HL-60/S4 (cell line): ENCODE data around the gene VSTM2L.
"Not testable (repeated sequence)": the region's sequence is repeated elsewhere in the genome, so short reads cannot be mapped to it uniquely, and the experiment has no call there.

Source experiments
- in situ Hi-C: fragments of 300-500 bp; cut with MboI; formaldehyde crosslinking; loops from 2 replicates; pipeline ENCODE4 v1.14.3; 2022; ENCODE audit warnings: low sequenced_read_pairs

Gene VSTM2L

DNA sequence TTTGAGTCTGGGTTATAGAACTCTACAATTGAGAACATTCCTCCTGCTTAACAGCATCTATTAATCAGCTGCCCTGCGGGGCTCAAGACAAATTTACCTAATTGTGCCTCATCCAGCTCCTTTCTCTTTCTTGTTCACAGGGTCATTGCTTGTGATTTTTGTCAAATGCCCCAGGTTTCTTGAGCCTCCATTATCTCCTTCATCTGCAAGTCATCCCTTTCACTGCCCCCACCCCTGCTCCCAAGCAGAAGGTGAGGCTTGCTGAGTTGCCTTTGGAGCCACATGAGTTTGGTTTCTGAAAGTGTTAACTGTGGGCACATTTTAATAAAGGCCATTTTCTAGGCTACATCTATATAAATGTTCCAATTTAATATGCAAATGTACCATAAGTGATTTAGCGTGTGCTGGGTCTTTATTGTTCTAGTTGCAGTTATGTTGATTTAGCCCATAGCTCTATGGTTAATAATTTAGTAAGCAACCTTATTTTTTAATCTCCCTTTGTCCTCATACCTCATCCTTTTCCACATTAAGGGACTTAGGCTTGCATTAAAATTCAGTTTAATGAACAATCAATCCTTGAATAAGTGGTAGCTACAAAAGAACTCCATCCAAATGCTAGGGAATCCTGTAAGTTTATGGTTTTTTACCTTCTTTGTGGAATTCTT lies 56.1 kb downstream of the VSTM2L start:
- in situ Hi-C loops, result no loop called here

DNA sequence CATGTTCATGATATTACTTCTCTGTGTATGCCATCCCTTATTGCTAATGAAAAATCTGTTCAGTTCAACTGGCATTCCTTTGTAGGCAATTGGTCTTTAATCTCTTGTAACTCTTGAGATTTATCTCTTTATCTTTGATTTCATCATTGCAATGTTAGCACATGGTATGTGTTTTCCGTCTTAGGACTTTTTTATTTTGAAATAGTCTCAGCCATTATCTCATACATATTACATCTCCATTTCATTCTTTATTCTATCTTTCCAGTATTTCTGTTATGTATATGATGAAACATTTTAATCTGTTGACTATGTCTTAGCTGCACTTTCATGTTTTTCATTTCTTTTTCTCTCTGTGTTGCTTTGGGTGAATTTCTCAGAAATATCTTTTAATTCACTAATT lies 58.1 kb downstream of the VSTM2L start:
- in situ Hi-C loops, result no loop called here

DNA sequence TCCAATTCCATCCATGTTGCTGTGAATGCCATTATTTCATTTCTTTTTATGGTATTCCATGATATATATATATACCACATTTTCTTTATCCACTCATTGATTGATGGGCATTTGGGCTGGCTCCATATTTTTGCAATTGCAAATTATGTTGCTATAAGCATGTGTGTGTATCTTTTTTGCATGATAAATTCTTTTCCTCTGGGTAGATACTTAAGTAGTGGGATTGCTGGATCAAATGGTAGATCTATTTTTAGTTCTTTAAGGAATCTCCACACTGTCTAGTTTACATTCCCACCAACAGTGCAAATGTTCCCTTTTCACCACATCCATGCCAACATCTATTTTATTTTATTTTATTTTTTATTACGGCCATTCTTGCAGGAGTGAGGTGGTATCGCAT lies 60.6 kb downstream of the VSTM2L start:
- in situ Hi-C loops, result not testable (repeated sequence)

DNA sequence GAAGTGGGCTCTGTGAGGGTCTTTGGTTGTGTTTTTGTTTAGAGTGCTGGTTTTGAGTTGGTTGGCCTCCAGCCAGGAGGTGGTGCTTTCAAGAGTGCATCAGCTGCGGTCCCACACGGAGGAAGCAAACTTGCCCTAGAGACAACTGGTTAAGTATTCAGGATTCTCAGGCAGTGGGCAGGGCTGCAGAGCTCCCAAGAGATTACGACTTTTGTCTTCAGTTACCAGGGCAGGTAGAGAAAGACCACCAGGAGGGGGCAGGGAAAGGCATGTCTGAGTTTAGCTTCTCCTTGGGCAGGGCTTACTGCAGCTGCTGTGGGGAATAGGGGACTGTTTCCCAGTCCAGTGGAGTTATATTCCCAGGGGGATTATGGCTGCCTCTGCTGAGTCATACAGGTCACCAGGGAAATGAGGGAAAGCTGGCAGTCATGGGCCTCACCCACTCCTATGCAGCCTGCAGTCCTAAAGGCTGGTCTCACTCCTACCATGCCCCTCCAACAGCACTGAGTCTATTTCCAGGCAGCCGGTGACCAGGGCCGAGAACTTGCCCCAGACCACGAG lies 66.0 kb downstream of the VSTM2L start:
- in situ Hi-C loops, result no loop called here

DNA sequence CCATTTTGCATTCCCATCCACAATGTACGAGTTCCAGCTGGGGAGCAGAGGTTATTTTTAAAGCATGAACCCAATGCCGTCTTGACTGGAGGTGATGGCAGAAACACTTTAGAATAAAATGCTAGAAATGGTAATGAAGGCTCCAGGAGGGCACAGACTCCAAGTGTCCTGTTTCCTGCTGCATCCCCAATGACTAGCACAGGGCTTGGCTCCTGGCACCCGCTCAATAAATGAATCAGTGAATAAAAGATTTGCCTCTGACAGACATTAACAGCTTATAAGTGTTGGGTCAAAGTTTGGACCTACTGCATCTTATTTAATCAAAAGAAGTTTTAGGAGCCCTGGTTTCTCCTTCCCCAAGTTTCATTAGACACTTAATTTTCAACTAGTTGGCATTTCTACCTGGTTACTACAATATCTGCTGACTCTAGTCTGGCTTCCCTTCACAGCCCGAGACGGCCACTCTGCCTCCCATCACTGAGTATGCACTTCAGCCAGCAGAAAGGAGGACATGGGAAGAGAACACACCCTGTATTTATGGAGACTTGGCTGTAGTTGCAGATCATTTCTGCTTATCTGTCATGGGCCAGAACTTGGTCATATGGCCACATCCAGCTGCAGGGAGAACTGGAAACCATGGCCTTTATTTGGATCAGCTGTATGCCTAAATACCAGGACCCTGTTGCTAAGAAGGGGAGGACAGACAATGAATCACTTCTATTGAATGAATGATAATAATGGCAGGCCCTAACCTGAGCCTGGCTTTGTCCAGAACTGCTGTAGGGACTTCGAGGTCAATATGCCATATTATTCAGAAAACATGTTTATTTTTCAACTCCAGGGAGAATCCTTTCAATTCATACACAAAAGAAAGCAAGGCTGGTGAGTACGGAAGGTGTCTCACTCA lies 67.3 kb downstream of the VSTM2L start:
- in situ Hi-C loops, result no loop called here

DNA sequence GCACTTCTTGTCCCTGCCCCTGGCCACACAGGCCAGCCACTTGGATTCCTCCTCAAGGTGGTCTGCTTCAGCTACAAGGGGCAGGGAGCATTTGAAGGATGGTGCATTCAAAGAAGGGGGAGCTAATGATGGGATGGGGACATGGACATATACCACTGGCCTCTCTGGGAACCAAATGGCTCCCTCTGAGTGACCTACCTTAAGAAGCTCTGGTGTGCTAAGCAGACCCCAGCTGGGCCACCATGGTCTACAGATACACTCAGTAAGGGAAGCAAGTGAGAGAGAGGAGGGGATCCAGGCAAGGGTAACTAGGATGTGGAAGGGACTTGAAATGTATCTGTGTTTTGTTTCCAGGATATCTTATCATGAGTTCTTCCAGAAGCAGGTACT lies 67.9 kb downstream of the VSTM2L start:
- in situ Hi-C loops, result no loop called here

DNA sequence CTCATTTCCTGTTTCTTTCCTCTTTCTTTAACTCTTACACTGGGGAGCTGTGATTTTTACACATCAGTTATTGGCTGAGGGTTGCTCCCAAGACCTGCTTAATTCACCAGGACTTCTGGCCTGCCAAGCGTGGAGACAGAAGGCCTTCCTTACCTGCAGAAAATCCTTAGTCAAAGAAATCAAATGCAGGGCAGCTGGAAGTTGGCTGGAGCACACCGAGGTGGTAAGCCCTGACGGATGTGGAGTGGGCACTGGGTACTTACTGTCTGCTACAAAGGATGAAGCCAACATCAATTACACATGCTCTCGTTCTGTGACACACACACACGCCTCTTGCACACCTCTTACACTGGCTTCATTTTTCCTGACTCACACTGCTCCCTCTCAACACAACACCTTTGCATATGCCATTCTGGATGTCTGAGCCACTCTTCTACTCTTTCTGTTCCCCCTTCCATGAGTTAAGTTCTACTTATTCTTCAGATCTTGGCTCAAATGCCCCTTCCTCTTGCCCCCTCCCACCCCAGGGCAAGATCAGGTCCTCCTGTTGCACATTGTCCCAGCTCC lies 68.7 kb downstream of the VSTM2L start:
- in situ Hi-C loops, result no loop called here

DNA sequence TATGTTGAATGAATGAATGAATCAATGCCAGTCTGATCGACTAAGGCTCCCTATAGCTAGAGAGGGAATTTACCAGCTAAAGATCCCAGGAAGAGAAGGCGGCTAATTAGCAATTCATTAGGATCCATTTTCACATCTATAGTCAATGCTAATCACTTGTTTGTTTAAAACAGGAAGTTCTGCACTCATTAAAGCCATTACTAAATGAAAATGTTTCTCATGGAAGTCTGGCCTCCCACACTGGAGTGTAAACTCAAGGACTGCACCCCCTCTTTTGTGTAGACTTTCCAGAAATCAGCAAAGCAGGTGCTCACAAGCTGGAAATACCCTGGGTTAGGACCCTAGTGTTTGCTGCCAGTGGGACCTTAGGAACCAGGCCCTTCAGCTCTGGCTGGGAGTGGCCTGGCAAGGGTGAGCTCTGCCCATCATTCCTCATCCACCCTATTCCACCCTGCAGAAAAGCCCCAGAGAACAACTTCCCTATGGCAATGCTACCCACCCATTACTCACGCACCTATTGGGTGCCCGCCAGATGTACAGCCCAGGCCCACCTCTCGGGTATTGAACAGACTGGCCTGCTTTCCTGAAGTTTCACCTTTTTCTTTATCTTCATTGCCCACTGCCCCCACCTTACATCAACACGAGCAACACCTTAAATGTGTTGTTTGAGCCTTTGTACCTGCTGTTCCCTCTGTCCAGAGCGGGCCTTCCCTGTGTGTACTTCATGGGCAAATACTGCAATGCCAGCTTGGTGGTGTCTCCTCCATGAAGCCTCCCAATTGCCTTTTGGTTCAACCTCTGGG lies 69.5 kb downstream of the VSTM2L start:
- in situ Hi-C loops, result no loop called here

DNA sequence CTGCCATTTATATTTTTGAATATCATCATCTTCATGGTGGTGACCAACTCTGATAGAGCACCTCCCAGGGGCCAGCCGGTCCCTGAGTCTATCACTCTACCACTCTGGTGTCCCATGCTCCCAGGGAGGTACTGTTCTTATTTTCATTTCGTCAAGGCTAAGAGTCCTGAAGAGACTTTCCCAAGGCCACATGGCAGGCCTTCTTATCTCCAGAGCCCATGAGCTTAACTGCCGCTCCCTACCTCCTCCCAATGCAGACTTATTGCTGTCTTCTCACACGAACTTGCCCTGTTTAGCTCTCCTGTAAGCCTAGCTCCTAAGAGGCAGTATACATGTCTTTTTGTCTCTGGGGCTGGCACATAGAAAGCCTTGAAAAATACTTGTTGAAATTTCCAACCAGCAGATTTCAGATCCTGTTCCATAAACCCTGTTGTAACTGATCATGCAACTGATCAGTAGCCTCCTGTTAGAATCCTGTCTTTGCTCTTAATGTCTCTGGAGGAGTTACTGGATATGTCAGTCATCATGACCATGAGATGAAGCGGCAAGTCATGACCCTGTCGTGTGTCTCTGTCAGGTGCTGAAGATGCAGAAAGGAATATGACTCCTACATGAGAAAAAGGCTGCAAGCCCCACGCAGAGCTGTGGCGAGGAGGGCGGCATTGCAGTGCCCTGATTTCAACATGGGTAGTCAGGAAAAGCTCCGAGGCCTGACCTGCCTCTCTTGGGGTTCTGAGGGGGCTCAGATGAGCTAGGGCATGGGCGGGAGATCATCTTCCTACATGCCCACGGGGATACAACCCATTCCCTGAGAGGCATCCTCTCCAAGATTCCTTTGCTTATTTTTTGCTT lies 70.4 kb downstream of the VSTM2L start:
- in situ Hi-C loops, result no loop called here

DNA sequence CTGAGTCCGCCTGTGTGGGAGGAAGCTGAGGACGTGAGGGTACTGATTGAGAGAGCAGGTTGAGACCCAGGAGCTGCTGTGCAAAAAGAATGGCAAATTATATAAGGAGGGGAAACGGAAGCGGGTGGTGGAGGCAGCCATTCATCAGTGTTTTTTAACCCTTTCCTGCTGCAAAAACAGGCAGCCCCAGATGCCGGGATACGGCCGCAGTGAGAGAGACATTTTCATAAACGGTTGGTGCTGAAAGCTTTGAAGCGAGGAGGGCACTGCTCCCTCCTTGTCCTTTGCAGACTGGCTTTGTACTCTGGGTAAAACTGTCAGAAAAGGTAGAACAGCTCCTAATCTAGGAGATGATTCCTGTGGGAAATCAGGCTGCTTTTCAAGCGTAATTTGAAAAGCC lies 74.0 kb downstream of the VSTM2L start:
- in situ Hi-C loops, result no loop called here

DNA sequence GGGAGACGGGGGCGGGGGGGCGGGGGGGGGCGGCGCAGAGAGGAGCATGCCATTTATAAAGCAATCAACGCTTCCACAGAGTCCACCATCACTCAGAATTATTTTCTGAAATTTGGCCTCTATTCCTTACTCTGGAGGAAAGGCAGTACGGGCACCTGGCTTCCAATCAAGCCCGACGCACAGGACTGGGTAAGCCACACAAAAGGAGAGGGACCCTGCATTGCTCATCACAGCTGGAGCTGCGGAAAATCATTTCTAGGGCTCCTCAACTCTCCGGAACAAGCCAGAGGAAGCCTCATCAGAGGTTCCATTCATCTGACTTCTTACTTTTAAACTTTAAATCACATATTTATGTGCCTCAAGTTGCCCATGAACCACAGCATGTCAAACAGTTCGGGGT lies 74.4 kb downstream of the VSTM2L start:
- in situ Hi-C loops, result no loop called here

DNA sequence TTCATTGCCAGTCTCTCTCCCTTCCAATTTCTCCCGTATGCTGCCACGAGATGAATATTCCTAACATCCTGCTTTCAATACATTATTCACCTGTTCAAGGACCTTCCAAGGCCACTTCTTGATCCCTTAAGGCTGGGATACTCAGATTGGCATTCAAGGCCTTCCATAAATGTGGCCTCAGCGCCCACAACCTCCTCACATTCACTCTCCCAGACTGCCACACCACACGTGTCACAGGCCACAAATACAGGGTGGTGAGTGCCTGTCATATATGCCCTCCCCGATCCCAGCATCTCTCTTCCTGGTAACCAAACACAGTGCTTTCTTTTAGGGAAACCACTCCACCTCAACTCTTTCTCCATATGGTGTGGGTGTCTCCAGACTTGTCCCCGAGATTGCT lies 74.9 kb downstream of the VSTM2L start:
- in situ Hi-C loops, result no loop called here

DNA sequence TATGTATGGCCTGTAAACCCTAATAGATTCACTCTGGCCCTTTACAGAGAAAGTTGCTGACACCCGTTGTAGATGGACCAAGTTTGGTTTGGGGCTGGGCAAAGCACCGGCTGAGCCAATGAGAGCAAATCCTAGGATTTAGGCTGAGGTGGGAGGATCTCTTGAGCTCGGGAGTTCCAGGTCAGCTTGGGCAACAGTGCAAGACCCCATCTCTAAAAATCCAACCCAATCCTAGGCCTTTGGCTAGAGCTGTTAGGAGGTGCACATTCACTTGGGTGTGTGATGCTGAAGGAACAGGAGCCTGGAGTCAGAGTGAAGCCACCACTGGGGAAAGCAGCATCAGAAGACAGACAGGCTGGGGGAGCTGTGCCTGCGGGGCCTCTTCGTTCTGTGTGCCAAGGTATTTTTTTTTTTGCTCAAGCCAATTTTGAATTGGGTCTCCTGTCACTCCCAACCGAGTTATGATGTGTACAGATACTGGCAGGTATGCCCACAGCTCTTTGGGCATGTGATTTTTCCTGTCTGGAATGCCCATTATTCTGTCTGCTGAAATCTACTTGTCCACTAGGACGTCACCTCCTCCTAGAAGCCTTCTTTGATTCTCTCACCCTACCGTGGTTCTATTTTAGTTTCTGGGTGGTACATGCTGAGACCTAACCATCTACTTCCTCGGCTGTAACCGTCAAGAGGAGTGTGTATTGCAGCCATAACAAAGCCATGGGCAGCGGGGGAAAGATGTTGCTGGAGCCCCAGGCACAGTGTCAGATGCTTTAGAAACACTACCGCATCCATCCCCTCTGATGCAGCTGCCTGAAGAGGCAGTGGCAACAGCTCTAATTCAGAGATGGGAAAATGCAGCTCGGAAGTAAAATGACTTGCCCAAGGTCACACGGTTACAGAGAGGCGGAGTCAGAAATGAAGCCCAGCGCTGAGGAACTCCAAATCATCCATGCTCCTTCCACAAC lies 76.4 kb downstream of the VSTM2L start:
- in situ Hi-C loops, result no loop called here

DNA sequence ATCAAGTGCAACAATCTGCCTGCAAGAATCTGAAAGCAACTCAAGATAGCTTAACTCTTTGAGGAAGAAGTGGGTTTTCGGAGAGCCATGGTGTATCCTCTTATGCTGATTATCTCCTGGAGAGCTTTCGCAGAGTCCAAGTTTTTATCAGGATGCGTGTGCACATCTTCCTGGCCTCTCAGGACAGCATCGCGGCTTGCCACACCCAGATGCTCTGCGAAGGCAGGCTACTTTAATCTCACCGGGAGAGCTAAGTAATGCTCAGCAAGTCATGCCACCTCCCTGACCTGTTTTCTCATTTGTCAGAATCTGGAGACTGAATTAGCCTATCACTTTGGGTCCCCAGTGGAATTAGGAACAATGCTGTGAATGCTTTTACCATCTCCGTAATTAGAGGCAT lies 77.5 kb downstream of the VSTM2L start:
- in situ Hi-C loops, result no loop called here

DNA sequence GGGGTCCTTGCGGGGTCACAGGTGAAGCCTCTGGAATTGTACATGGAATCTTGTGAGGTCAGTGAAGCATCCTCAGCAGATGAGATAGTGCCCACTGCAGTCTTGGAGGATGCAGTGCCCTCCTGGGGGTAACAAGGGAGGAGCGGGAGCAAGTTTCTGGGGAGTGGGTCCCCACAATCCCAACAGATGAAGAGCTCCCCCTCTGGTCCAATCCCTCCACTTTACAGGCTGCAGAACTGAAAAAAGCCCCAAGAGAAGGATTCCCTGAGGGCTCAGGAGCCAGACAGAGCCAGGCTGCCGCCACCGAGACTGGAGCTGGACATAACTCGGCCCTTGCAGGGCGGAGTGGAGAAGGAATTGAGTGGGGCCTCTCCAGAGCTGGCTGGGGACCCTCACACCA lies 77.9 kb downstream of the VSTM2L start:
- in situ Hi-C loops, result no loop called here

DNA sequence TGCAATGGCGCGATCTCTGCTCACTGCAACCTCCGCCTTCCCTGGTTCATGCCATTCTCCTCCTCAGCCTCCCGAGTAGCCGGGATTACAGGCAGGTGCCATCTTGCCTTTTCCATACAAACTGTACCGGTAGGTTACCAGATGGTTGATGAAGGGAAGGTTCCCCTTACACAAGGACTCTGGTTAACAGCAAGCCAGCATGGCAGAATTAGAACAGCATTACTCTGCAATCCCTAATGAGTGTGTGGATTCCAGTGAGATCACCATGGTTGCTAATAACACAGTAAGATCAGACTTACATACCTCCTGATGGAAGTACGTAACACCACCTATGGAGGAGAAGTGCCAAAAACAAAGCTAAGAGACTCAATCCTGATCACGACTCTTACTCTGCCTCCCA lies 78.6 kb downstream of the VSTM2L start:
- in situ Hi-C loops, result no loop called here

DNA sequence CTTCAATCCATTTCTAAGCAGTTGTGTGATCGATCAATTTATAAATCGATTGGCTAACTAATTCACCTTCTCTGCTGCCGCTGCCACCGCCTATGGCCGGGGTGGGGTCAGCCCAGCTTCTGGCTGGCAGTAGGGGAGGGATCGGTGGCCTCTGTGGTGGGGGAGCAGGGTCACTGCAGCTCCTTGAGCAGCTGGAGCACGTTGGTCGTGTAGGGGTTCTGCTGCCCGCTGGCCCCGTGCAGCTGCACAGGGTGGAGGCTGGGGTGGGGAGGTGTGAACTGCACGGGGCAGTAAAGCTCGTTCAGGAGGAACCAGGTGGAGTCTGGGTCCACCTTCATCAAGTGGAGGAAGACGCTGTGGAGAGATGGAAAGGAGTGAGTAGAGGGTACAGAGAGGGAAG lies 80.4 kb downstream of the VSTM2L start:
- in situ Hi-C loops, result no loop called here

DNA sequence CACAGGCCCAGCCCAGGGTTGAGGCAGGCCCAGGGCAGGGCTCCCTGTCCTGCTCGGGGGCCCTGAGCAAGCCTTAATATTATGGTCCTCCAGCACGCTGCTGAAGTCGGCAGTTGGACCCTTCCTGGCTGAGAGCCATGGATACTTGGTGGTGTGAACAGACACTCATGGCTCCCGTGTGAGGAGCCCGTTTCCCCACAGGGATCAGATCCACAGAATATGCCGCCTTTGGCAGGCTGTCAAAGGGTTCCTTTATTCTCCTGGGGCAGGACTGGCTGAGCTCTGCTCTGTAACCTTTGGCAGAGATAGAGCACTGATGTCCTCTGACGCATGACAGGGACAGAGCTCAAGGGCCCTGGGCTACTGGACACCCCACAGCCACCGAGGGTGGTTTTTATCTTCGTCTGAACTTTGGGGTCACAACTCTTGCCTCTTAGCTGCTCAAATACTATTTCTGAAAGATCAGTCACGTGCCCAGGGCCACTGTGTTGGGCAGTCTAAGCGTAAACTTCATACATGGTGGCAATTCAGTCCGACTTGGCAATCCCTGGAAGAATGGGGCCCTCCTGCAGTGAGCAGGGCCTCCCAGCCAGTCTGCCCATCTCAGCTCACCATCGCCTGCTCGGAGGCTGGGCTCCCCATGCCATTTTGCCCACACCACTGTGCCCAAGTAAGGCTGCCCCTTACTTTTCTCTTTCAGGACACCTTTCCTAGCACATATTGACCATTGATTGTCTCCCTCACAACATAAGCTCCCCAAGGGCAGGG lies 81.3 kb downstream of the VSTM2L start:
- in situ Hi-C loops, result no loop called here
